Endothelial cell of umbilical vein (primary cell): ENCODE measurements around the gene ABHD8. TPM values are rescaled to one million over a fixed set of nuclear protein-coding genes. Genes with fewer than 3 reads are reported as not detected.

ENCODE experiments used
- BruUV-seq: library from RNA; stranded (reverse); fragments of 400-500 nt; replicated peaks from 2 replicates; lab custom pipeline; 2021; lab: Mats Ljungman, UMichigan
- CTCF ChIA-PET: fragments of 300-600, 350-600 bp; sonication (Branson Sonifier 250); formaldehyde crosslinking; loops from one replicate; lab custom pipeline; 2021; ENCODE audit warnings: antibody characterized with exemption, inconsistent platforms; lab: Charles Lee
- POLR2A ChIA-PET: fragments of 300-600, 350-600 bp; sonication (Branson Sonifier 250); formaldehyde crosslinking; loops from one replicate; lab custom pipeline; 2021; ENCODE audit warnings: antibody characterized with exemption, inconsistent platforms; lab: Charles Lee
- DNase-seq: peaks from one replicate; pipeline ENCODE4 v3.0.0-alpha.2; 2011; ENCODE audit warnings: low read depth, low spot score
- FAIRE-seq: peaks from 2 replicates; lab custom pipeline; 2011; peaks lifted over from hg19 to GRCh38; lab: Jason Lieb, UNC
- H2AFZ ChIP-seq: 2 replicates; pipeline ENCODE4 v1.6.0; 2012; ENCODE audit warnings: low read depth, low read length, control low read depth, inconsistent platforms
- H3K27ac ChIP-seq: 2 replicates; pipeline ENCODE4 v1.5.1; 2011; ENCODE audit warnings: low read depth, mild to moderate bottlenecking, control low read depth, low read length, moderate library complexity; ENCODE audit not compliant: insufficient read depth
- H3K27me3 ChIP-seq, 2 experiments: 2 replicates each; pipeline versions ENCODE4 v1.6.0 to v1.6.1; 2011; ENCODE audit warnings: low read length in 2 of 2, mixed read lengths in 1 of 2; ENCODE audit not compliant: control insufficient read depth in 2 of 2, insufficient read depth in 2 of 2
- H3K36me3 ChIP-seq, 2 experiments: 2 replicates in 1 of 2; 3 replicates in 1 of 2; pipeline ENCODE4 v1.5.1; 2011; ENCODE audit warnings: low read length in 2 of 2, mild to moderate bottlenecking in 1 of 2, moderate library complexity in 1 of 2; ENCODE audit not compliant: control insufficient read depth in 2 of 2, insufficient read depth in 2 of 2; ENCODE audit errors: extremely low read depth in 1 of 2
- H3K4me1 ChIP-seq: 3 replicates; pipeline ENCODE4 v1.5.1; 2011; ENCODE audit warnings: mild to moderate bottlenecking, low read length; ENCODE audit not compliant: control insufficient read depth, insufficient read depth; ENCODE audit errors: extremely low read depth
- H3K4me2 ChIP-seq: 2 replicates; pipeline ENCODE4 v1.6.1; 2011; ENCODE audit warnings: low read length, control low read depth, mixed read lengths; ENCODE audit not compliant: insufficient read depth
- H3K4me3 ChIP-seq, 3 experiments: fragments of 200-600 bp in 1 of 3; sonication (generic), shearing (Covaris generic) in 1 of 3; replicated peaks in 1 of 3; 2 replicates each; pipeline ENCODE4 v1.5.1; 2011 to 2016; ENCODE audit warnings: control low read depth in 3 of 3, low read length in 3 of 3, mild to moderate bottlenecking in 2 of 3, inconsistent platforms in 1 of 3, low read depth in 1 of 3, moderate library complexity in 1 of 3; ENCODE audit not compliant: insufficient read depth in 1 of 3
- H3K79me2 ChIP-seq: 2 replicates; pipeline ENCODE4 v1.6.0; 2012; ENCODE audit warnings: low read length, inconsistent platforms; ENCODE audit not compliant: control insufficient read depth, insufficient read depth
- H3K9ac ChIP-seq: replicated peaks from 2 replicates; pipeline ENCODE3; 2011; ENCODE audit warnings: low read length, control low read depth; ENCODE audit not compliant: insufficient read depth; ENCODE audit errors: extremely low read depth
- H3K9me1 ChIP-seq: replicated peaks from 3 replicates; pipeline ENCODE4 v1.6.0; 2011; ENCODE audit warnings: mild to moderate bottlenecking, low read length; ENCODE audit not compliant: control insufficient read depth, insufficient read depth; ENCODE audit errors: extremely low read depth
- H3K9me3 ChIP-seq: replicated peaks from 2 replicates; pipeline ENCODE4 v1.5.1; 2012; ENCODE audit warnings: low read length, inconsistent platforms; ENCODE audit not compliant: control insufficient read depth, insufficient read depth
- H4K20me1 ChIP-seq: replicated peaks from 2 replicates; pipeline ENCODE3; 2011; ENCODE audit warnings: mild to moderate bottlenecking, low read length; ENCODE audit not compliant: control insufficient read depth, insufficient read depth; ENCODE audit errors: extremely low read depth
- CTCF ChIP-seq, 2 donors: IDR thresholded peaks; 1 replicate in 1 of 2; 2 replicates in 1 of 2; pipeline ENCODE4 v1.5.1; 2011; ENCODE audit warnings: low read length in 2 of 2, mild to moderate bottlenecking in 2 of 2, moderate library complexity in 2 of 2, control low read depth in 1 of 2, inconsistent platforms in 1 of 2, low read depth in 1 of 2; ENCODE audit not compliant: insufficient read depth in 1 of 2; ENCODE audit errors: extremely low read depth in 1 of 2
- EZH2 ChIP-seq: IDR thresholded peaks from 2 replicates; pipeline ENCODE4 v1.6.1; 2012; ENCODE audit warnings: borderline replicate concordance, low read depth, mild to moderate bottlenecking, moderate library complexity, low read length, inconsistent platforms; ENCODE audit not compliant: severe bottlenecking
- FOS ChIP-seq: IDR thresholded peaks from 2 replicates; pipeline ENCODE4 v1.6.1; 2011; ENCODE audit warnings: mild to moderate bottlenecking, low read length, moderate library complexity, borderline replicate concordance; ENCODE audit not compliant: insufficient read depth
- GATA2 ChIP-seq: IDR thresholded peaks from 2 replicates; pipeline ENCODE4 v1.7.0; 2011; ENCODE audit warnings: low read depth, mild to moderate bottlenecking, moderate library complexity, mixed read lengths, low read length; ENCODE audit not compliant: insufficient read length, insufficient read depth
- JUN ChIP-seq: IDR thresholded peaks from 2 replicates; pipeline ENCODE4 v1.6.1; 2011; ENCODE audit warnings: borderline replicate concordance, low read depth; ENCODE audit not compliant: insufficient read length, insufficient read depth
- MAX ChIP-seq: IDR thresholded peaks from 2 replicates; pipeline ENCODE4 v1.6.1; 2011; ENCODE audit not compliant: insufficient read depth, insufficient read length
- MYC ChIP-seq: IDR thresholded peaks from one replicate; pipeline ENCODE4 v1.6.1; 2011; ENCODE audit warnings: mild to moderate bottlenecking, low read depth, low read length
- POLR2A ChIP-seq: IDR thresholded peaks from 2 replicates; pipeline ENCODE4 v1.6.1; 2012; ENCODE audit warnings: low read depth, mild to moderate bottlenecking, control low read depth, low read length
- POLR2AphosphoS5 ChIP-seq: IDR thresholded peaks from 2 replicates; pipeline ENCODE4 v1.6.1; 2012; ENCODE audit warnings: low read depth, mild to moderate bottlenecking, control low read depth, low read length, moderate library complexity; ENCODE audit not compliant: insufficient read depth
- dilution Hi-C: fragments of 300-500 bp; cut with MboI; formaldehyde crosslinking; loops from one replicate; pipeline ENCODE4 v1.15.0; 2019; ENCODE audit warnings: low sequenced_read_pairs; ENCODE audit not compliant: extremely low pct_ligation_motif_present
- intact Hi-C: fragments of 100-400 bp; cut with micrococcal nuclease; formaldehyde crosslinking; loops from one replicate; pipeline ENCODE4 v1.10.0; 2022
- polyA plus RNA-seq, 4 experiments: library from polyadenylated mRNA; depleted of rRNA in 3 of 4; stranded (reverse) in 3 of 4; unstranded in 1 of 4; fragments of >200 nt; gene quantifications; 2 replicates each; pipeline versions ENCODE4 v1.2.1 to v1.2.3, GENCODE V29; 2011 to 2012; ENCODE audit warnings: missing spikeins in 1 of 4
- total RNA-seq: library from RNA; stranded (reverse); gene quantifications from 2 replicates; pipeline ENCODE4 v1.2.3, GENCODE V29; 2021

Gene ABHD8
- total and polyA plus RNA-seq, 2 donors (not counting 3 experiments of a cell fraction or from before 2014, with no cell fraction given), result 5.9 to 8.7 TPM

DNA sequence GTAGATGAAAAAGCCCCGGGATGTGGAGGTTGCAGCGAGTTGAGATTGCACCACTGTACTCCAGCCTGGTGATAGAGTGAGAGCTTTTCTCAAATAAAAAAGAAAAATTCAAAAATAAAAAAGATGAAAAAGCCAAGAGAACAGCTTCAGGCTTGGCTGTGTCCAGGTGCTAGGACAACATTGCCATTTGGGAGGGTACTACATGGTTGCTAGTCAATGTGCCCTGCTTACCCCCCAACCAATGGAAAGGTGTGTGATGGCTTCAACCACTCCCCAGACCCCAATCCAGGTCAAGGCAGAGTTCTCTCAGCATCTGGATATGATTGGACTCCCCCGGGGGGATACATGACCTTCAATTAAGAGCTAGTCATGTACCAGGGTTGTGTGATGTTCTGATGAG, 23.8 kb downstream of the ABHD8 start:
- TF ChIP-seq POLR2AphosphoS5 (no peak), FOS (no peak), MYC (no peak), EZH2 (no peak), CTCF (IDR thresholded peaks at IDR 0.05; ENCODE audit: extremely low read depth in 1 of 2, insufficient read depth in 1 of 2, low read depth in 1 of 2, low read length in 2 of 2) (no peak), POLR2A (no peak), GATA2 (no peak), JUN (no peak), MAX (no peak)

More for the DNA sequence above, 23.8 kb downstream of the ABHD8 start:
- no peak overlapping the region for H3K4me3 ChIP-seq
- H3K9me1 ChIP-seq, result no peaks in the 10 kb centered on the region
- ChIA-PET POLR2A (no interaction called here), CTCF (interaction anchor here (0.6 to 1.1 kb wide), 3 partner anchors 18 to 20 kb away, joined by 3 to 5 read pairs (median 3); no protein-coding TSS in a partner anchor)
- H4K20me1 ChIP-seq, result no peaks in the 10 kb centered on the region
- dilution Hi-C loops (no loop called here), intact Hi-C loops (no loop called here)
- FAIRE-seq (no peak), DNase-seq (no peak)
- BruUV-seq, result no TSS peak
- H3K9me3 ChIP-seq, result no peaks in the 10 kb centered on the region
- H3K27ac ChIP-seq, result no peak overlapping the region
- H3K9ac ChIP-seq, result no peak overlapping the region
- H3K4me2 ChIP-seq, result no peak overlapping the region
- H3K36me3 ChIP-seq, result peaks cover 0 to 16% of the 10 kb centered on the region in 2 experiments
- H2AFZ ChIP-seq, result no peak overlapping the region
- H3K27me3 ChIP-seq, result no peaks in the 10 kb centered on the region
- peaks cover 10% of the 10 kb centered on the region for H3K4me1 ChIP-seq
- no peaks in the 10 kb centered on the region for H3K79me2 ChIP-seq
